Right lobe of liver (tissue), 4 donors: ENCODE measurements around the gene SMIM36.
"Not testable (repeated sequence)": the region's sequence is repeated elsewhere in the genome, so short reads cannot be mapped to it uniquely, and the experiment has no call there.

Experiments
- CTCF ChIP-seq, 4 donors: fragments of 200-600 bp in 3 of 4; fragments of 450-650 bp in 1 of 4; IDR thresholded peaks; one replicate each; pipeline versions ENCODE4 v1.5.1 to v1.8.0; 2016 to 2022; ENCODE audit warnings: antibody characterized with exemption in 4 of 4, mild to moderate bottlenecking in 2 of 4
- POLR2A ChIP-seq: fragments of 450-650 bp; IDR thresholded peaks from one replicate; pipeline ENCODE4 v1.6.1; 2017; ENCODE audit warnings: antibody characterized with exemption, mild to moderate bottlenecking
- donor health status: DM: no; HTN: no; CAD: no.
- donor health status: DM: no; HTN: no; CAD: no.
- donor health status: DM: no; HTN: yes; CAD: no.

DNA sequence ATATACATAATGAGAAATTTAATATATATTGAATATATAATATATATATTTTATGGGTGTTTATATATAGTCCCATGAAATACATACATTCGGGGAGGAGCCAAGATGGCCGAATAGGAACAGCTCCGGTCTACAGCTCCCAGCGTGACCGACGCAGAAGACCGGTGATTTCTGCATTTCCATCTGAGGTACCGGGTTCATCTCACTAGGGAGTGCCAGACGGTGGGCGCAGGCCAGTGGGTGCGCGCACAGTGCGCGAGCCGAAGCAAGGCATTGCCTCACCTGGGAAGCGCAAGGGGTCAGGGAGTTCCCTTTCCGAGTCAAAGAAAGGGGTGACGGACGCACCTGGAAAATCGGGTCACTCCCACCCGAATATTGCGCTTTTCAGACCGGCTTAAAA lies 9.6 kb downstream of the SMIM36 start:
- not testable (repeated sequence) for TF ChIP-seq CTCF (IDR thresholded peaks at IDR 0.05); POLR2A
